ENCODE data around the gene UST. TPM values are rescaled to one million over a fixed set of nuclear protein-coding genes. Genes with fewer than 3 reads are reported as not detected.

The UST gene
- total and polyA plus RNA-seq, 9 of the 15 experiments (the other 6 are each of a cell fraction or from before 2014, with no cell fraction given): 0.04 to 0.10 TPM; not detected in 7

DNA sequence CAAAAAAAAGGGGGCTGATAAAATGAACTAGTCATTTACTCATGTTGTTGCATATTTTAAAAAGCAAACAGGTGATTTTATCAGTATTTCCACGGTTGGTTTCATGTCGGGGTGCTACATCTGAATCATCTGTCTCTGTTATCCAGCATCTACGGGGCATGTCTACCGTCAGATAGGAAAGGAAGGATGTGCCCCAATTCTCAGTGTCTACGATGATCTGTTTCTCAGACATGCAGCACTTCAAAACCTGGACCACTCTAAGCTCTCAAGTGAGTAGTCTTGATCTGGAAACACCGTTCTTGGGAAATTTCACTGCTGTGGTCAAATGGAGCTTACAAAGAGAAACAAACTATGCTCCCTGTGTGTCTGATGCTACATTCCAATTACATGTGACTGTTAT, 330.4 kb downstream of the UST start (continued):
- TF ChIP-seq, protein P1, sequence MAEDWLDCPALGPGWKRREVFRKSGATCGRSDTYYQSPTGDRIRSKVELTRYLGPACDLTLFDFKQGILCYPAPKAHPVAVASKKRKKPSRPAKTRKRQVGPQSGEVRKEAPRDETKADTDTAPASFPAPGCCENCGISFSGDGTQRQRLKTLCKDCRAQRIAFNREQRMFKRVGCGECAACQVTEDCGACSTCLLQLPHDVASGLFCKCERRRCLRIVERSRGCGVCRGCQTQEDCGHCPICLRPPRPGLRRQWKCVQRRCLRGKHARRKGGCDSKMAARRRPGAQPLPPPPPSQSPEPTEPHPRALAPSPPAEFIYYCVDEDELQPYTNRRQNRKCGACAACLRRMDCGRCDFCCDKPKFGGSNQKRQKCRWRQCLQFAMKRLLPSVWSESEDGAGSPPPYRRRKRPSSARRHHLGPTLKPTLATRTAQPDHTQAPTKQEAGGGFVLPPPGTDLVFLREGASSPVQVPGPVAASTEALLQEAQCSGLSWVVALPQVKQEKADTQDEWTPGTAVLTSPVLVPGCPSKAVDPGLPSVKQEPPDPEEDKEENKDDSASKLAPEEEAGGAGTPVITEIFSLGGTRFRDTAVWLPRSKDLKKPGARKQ (CRISPR knock-in tag; IDR thresholded peaks at IDR 0.05): no peak
- TF ChIP-seq BHLHE40 (IDR thresholded peaks at IDR 0.05; ENCODE audit: low read length) (no peak), FOSL1 (tag; conservative IDR thresholded peaks at IDR 0.05) (no peak), BRD9 (IDR thresholded peaks at IDR 0.05; ENCODE audit: low read depth, partially characterized antibody) (no peak), MXI1 (IDR thresholded peaks at IDR 0.05; ENCODE audit: low read depth, low read length) (no peak), TCFL5 (CRISPR knock-in tag; conservative IDR thresholded peaks at IDR 0.05) (no peak), TRIM25 (IDR thresholded peaks at IDR 0.05; ENCODE audit: borderline replicate concordance) (no peak)

- H4K20me1 ChIP-seq (replicated peaks; ENCODE audit: control insufficient read depth, insufficient read depth, low read length): no peaks in the 10 kb centered on the region; the same call in 1 of the 2 replicates
- CTCF ChIA-PET (ENCODE audit: low intra/inter-chr PET ratio): no interaction called here
- H3K79me2 ChIP-seq (ENCODE audit: control insufficient read depth, insufficient read depth, low read length): no peaks in the 10 kb centered on the region
- FAIRE-seq (no peak), DNase-seq (ENCODE audit: extremely low read depth in 1 of 4, low spot score in 3 of 4) (no peak), ATAC-seq (no peak)
- POLR2A ChIA-PET: interaction anchor here (1.0 kb wide), 1 partner anchor 14 kb away, joined by 4 read pairs; no protein-coding TSS in a partner anchor
- no TSS peak for BruUV-seq (replicated peaks)
- no peaks in the 10 kb centered on the region for H3K9me3 ChIP-seq (replicated peaks; ENCODE audit: control insufficient read depth, insufficient read depth, low read depth, low read length)
- 13% methylated on average over 8 of the region's 10 CpGs for WGBS (ENCODE audit: insufficient coverage, low coverage, missing lambda C conversion rate)
- no peak overlapping the region for H2AFZ ChIP-seq (ENCODE audit: low read depth, low read length)
- no peak overlapping the region for H3K4me2 ChIP-seq (ENCODE audit: insufficient read depth, low read length)
- no peak overlapping the region for H3K4me3 ChIP-seq
- no peaks in the 10 kb centered on the region for H3K9me1 ChIP-seq (ENCODE audit: control insufficient read depth, insufficient read depth, low read length)
- no peak overlapping the region for H3K9ac ChIP-seq (ENCODE audit: insufficient read depth in 1 of 2, low read depth in 2 of 2, low read length in 2 of 2)
- no peak overlapping the region for H3K27ac ChIP-seq (ENCODE audit: extremely low read depth, low read depth, low read length)
- H3K4me1 ChIP-seq (replicated peaks in 1 of 2; ENCODE audit: control insufficient read depth in 2 of 2, insufficient read depth in 2 of 2, low read length in 2 of 2): no peaks in the 10 kb centered on the region; a peak in 1 of 5 replicates
- H3K36me3 ChIP-seq (ENCODE audit: control insufficient read depth, insufficient read depth, low read length): no peaks in the 10 kb centered on the region
- in situ Hi-C loops (cut with MboI) (no loop called here), intact Hi-C loops (cut with micrococcal nuclease) (no loop called here)
- H3K27me3 ChIP-seq (ENCODE audit: control insufficient read depth in 2 of 2, insufficient read depth in 2 of 2, low read length in 2 of 2): peaks cover 20 to 44% of the 10 kb centered on the region in 2 experiments
- TF ChIP-seq ZNF23 (CRISPR knock-in tag; IDR thresholded peaks at IDR 0.05): no peak
- TF ChIP-seq NRF1 (conservative IDR thresholded peaks at IDR 0.05 in 1 of 2, IDR thresholded peaks at IDR 0.05 in 1 of 2): no peak
- TF ChIP-seq HIVEP1 (CRISPR knock-in tag; IDR thresholded peaks at IDR 0.05): no peak
- TF ChIP-seq ZNF282 (CRISPR knock-in tag; IDR thresholded peaks at IDR 0.05): no peak
- TF ChIP-seq RFX5 (IDR thresholded peaks at IDR 0.05; ENCODE audit: low read depth, low read length): no peak
- TF ChIP-seq MCM5 (IDR thresholded peaks at IDR 0.05; ENCODE audit: low read depth): no peak
- no peak for TF ChIP-seq ZC3H4 (CRISPR knock-in tag; IDR thresholded peaks at IDR 0.05; ENCODE audit: borderline replicate concordance)
- no peak for TF ChIP-seq KDM2B (CRISPR knock-in tag; IDR thresholded peaks at IDR 0.05)
- TF ChIP-seq ZNF780A (CRISPR knock-in tag; IDR thresholded peaks at IDR 0.05): no peak
Measured at GRCh38 chr6:149078211-149078782, 331.5 kb downstream of the UST start.
